GM21423 (cell line): ENCODE results near the gene ITSN1.
A peak's percentile ranks its signal among the peaks of the same experiment; 100 is the strongest.
"Not testable (repeated sequence)": the region's sequence is repeated elsewhere in the genome, so short reads cannot be mapped to it uniquely, and the experiment has no call there.

ENCODE experiments used
- ATAC-seq: cut with Tn5 transposase; IDR thresholded peaks from one replicate; pipeline ENCODE4 v1.9.1; 2021; ENCODE audit warnings: mild to moderate bottlenecking, moderate library complexity; ENCODE audit not compliant: unreplicated experiment

Gene ITSN1

GRCh38 chr21:33642027-33642895, at the start of gene ITSN1:
Gene ITSN1, plus strand, starts transcription at chr21:33642501. Its CDS starts 76,328 bp downstream, at chr21:33718829.
- ATAC-seq = peak; percentile 83

GRCh38 chr21:33598051-33598450, 44.2 kb upstream of the ITSN1 start:
- no peak for ATAC-seq

- no peak for ATAC-seq
Measured at GRCh38 chr21:33608559-33608958, 33.7 kb upstream of the ITSN1 start.

GRCh38 chr21:33611006-33611744, 31.1 kb upstream of the ITSN1 start:
- no peak for ATAC-seq

GRCh38 chr21:33617565-33617964, 24.7 kb upstream of the ITSN1 start:
- not testable (repeated sequence) for ATAC-seq

GRCh38 chr21:33618407-33618806, 23.9 kb upstream of the ITSN1 start:
- no peak for ATAC-seq

- ATAC-seq = no peak
Measured at GRCh38 chr21:33619726-33620125, 22.6 kb upstream of the ITSN1 start.

- no peak for ATAC-seq
Measured at GRCh38 chr21:33622253-33622652, 20.0 kb upstream of the ITSN1 start.

- ATAC-seq = not testable (repeated sequence)
Measured at GRCh38 chr21:33626151-33626550, 16.1 kb upstream of the ITSN1 start.

GRCh38 chr21:33634254-33634653, 8.0 kb upstream of the ITSN1 start:
- no peak for ATAC-seq

- no peak for ATAC-seq
Measured at GRCh38 chr21:33640697-33641351, 1.5 kb upstream of the ITSN1 start.

GRCh38 chr21:33641352-33642026, 812 bp upstream of the ITSN1 start, which contains the start of gene CRYZL1:
Gene CRYZL1, minus strand, starts transcription at chr21:33641741. Its CDS starts 10,190 bp downstream, at chr21:33631551.
- peak; percentile 78 for ATAC-seq

- no peak for ATAC-seq
Measured at GRCh38 chr21:33642896-33643657, 776 bp downstream of the ITSN1 start.

- ATAC-seq = no peak
Measured at GRCh38 chr21:33643658-33644311, 1.5 kb downstream of the ITSN1 start.

GRCh38 chr21:33644383-33645074, 2.2 kb downstream of the ITSN1 start:
- no peak for ATAC-seq

- ATAC-seq = no peak
Measured at GRCh38 chr21:33645730-33646129, 3.4 kb downstream of the ITSN1 start.

GRCh38 chr21:33647587-33647986, 5.3 kb downstream of the ITSN1 start:
- no peak for ATAC-seq

GRCh38 chr21:33648555-33648954, 6.3 kb downstream of the ITSN1 start:
- ATAC-seq = no peak

GRCh38 chr21:33650230-33650629, 7.9 kb downstream of the ITSN1 start:
- no peak for ATAC-seq
